NCI-H345 (cell line): Measurements from ENCODE around the gene RPS6KA2.

ENCODE experiments used
- DNase-seq: peaks from one replicate; lab custom pipeline; 2025; lab: John Stamatoyannopoulos, UW

RPS6KA2 gene

GRCh38 chr6:166448432-166448831, 178.6 kb downstream of the RPS6KA2 start:
- DNase-seq: no peak

GRCh38 chr6:166446567-166447065, 180.4 kb downstream of the RPS6KA2 start:
- no peak for DNase-seq

GRCh38 chr6:166446146-166446545, 180.9 kb downstream of the RPS6KA2 start:
- DNase-seq: no peak

- no peak for DNase-seq
Observed at GRCh38 chr6:166444446-166444845, 182.6 kb downstream of the RPS6KA2 start.

GRCh38 chr6:166443166-166443565, 183.9 kb downstream of the RPS6KA2 start:
- DNase-seq: no peak

GRCh38 chr6:166442131-166442685, 184.8 kb downstream of the RPS6KA2 start:
- DNase-seq: no peak

GRCh38 chr6:166441325-166442078, 185.5 kb downstream of the RPS6KA2 start:
- DNase-seq: no peak

GRCh38 chr6:166440729-166441128, 186.3 kb downstream of the RPS6KA2 start:
- no peak for DNase-seq

- no peak for DNase-seq
Observed at GRCh38 chr6:166440106-166440505, 186.9 kb downstream of the RPS6KA2 start.

- no peak for DNase-seq
Observed at GRCh38 chr6:166439366-166440091, 187.5 kb downstream of the RPS6KA2 start.

GRCh38 chr6:166438211-166438861, 188.7 kb downstream of the RPS6KA2 start:
- no peak for DNase-seq

GRCh38 chr6:166437661-166438060, 189.4 kb downstream of the RPS6KA2 start:
- no peak for DNase-seq

GRCh38 chr6:166436195-166437139, 190.6 kb downstream of the RPS6KA2 start:
- no peak for DNase-seq

- DNase-seq: no peak
Observed at GRCh38 chr6:166435574-166435973, 191.5 kb downstream of the RPS6KA2 start.

GRCh38 chr6:166434336-166434735, 192.7 kb downstream of the RPS6KA2 start:
- DNase-seq: no peak

GRCh38 chr6:166433096-166433495, 194.0 kb downstream of the RPS6KA2 start:
- DNase-seq: no peak

GRCh38 chr6:166430269-166430668, 196.8 kb downstream of the RPS6KA2 start:
- DNase-seq: no peak

- DNase-seq: no peak
Observed at GRCh38 chr6:166424431-166424830, 202.6 kb downstream of the RPS6KA2 start.

GRCh38 chr6:166423781-166424180, 203.3 kb downstream of the RPS6KA2 start:
- DNase-seq: no peak

- DNase-seq: peak; percentile 21
Observed at GRCh38 chr6:166423051-166423745, 203.9 kb downstream of the RPS6KA2 start.
